Esophagus squamous epithelium (tissue), 4 donors: ENCODE data around the gene UBLCP1.

Source experiments
- POLR2A ChIP-seq, 4 donors: fragments of 450-650 bp; IDR thresholded peaks; one replicate each; pipeline ENCODE4 v1.6.1; 2017; ENCODE audit warnings: antibody characterized with exemption in 4 of 4, mild to moderate bottlenecking in 4 of 4, moderate library complexity in 3 of 4
- TF ChIP-seq, protein P1 (sequence below), 6 experiments: fragments of 450-650 bp in 4 of 6; fragments of 200-600 bp in 2 of 6; sonication (generic) in 2 of 6; IDR thresholded peaks; one replicate each; pipeline ENCODE4 v1.5.1; 2016 to 2019; ENCODE audit warnings: antibody characterized with exemption in 6 of 6, mild to moderate bottlenecking in 4 of 6, moderate library complexity in 4 of 6

DNA sequence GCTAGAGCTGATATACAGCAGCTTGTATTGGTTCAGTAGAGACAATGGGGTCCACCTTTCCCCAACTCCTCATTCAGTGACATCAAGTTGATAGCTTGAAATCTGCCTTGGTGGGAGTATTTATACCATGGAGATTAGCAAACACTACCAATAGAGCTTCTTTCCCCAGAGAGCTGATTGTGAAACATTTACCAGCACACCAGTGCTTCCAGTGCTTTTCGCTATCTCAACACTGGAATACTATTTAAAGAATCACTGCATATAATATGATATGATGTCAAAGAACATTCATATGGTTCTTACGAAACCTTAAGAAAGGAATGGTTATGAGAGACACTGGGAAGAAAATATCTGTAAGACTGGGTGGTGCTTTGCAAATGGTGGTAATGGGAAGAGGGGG lies 31.9 kb upstream of the UBLCP1 start:
- TF ChIP-seq, protein P1, sequence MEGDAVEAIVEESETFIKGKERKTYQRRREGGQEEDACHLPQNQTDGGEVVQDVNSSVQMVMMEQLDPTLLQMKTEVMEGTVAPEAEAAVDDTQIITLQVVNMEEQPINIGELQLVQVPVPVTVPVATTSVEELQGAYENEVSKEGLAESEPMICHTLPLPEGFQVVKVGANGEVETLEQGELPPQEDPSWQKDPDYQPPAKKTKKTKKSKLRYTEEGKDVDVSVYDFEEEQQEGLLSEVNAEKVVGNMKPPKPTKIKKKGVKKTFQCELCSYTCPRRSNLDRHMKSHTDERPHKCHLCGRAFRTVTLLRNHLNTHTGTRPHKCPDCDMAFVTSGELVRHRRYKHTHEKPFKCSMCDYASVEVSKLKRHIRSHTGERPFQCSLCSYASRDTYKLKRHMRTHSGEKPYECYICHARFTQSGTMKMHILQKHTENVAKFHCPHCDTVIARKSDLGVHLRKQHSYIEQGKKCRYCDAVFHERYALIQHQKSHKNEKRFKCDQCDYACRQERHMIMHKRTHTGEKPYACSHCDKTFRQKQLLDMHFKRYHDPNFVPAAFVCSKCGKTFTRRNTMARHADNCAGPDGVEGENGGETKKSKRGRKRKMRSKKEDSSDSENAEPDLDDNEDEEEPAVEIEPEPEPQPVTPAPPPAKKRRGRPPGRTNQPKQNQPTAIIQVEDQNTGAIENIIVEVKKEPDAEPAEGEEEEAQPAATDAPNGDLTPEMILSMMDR (IDR thresholded peaks at IDR 0.05) = no peak
- no peak for TF ChIP-seq POLR2A (IDR thresholded peaks at IDR 0.05)
